Keratinocyte (primary cell): Measurements from ENCODE around the gene ANKAR. TPM values are rescaled to one million over a fixed set of nuclear protein-coding genes. Genes with fewer than 3 reads are reported as not detected.

Experiments used
- DNase-seq: peaks from one replicate; pipeline ENCODE4 v3.0.0-alpha.2; 2011; ENCODE audit warnings: low read depth, missing footprints, low spot score
- FAIRE-seq: peaks from 2 replicates; lab custom pipeline; 2011; peaks lifted over from hg19 to GRCh38; lab: Jason Lieb, UNC
- H2AFZ ChIP-seq: 2 replicates; pipeline ENCODE4 v1.6.0; 2012; ENCODE audit warnings: low read length, control low read depth, inconsistent platforms; ENCODE audit not compliant: control insufficient read depth
- H3K27ac ChIP-seq: 2 replicates; pipeline ENCODE4 v1.5.1; 2011; ENCODE audit warnings: low read length; ENCODE audit not compliant: control insufficient read depth, insufficient read depth
- H3K27me3 ChIP-seq: 3 replicates; pipeline ENCODE4 v1.6.0; 2011; ENCODE audit warnings: low read length; ENCODE audit not compliant: control insufficient read depth, insufficient read depth; ENCODE audit errors: extremely low read depth
- H3K36me3 ChIP-seq, 2 experiments: 2 replicates in 1 of 2; 3 replicates in 1 of 2; pipeline ENCODE4 v1.5.1; 2011; ENCODE audit warnings: low read length in 2 of 2, mild to moderate bottlenecking in 1 of 2; ENCODE audit not compliant: control insufficient read depth in 2 of 2, insufficient read depth in 2 of 2; ENCODE audit errors: extremely low read depth in 1 of 2
- H3K4me1 ChIP-seq: 3 replicates; pipeline ENCODE4 v1.5.1; 2011; ENCODE audit warnings: low read length; ENCODE audit not compliant: control insufficient read depth, insufficient read depth; ENCODE audit errors: extremely low read depth
- H3K4me2 ChIP-seq: 3 replicates; pipeline ENCODE4 v1.6.0; 2011; ENCODE audit warnings: low read depth, low read length; ENCODE audit not compliant: control insufficient read depth, insufficient read depth; ENCODE audit errors: extremely low read depth
- H3K4me3 ChIP-seq, 3 experiments: fragments of 200-600 bp in 1 of 3; sonication (generic) in 1 of 3; 2 replicates in 2 of 3; 3 replicates in 1 of 3; pipeline ENCODE4 v1.5.1; 2011 to 2016; ENCODE audit warnings: low read length in 3 of 3, mild to moderate bottlenecking in 3 of 3, control low read depth in 2 of 3, inconsistent platforms in 1 of 3, low read depth in 1 of 3, mixed read lengths in 1 of 3, mixed run types in 1 of 3, moderate library complexity in 1 of 3; ENCODE audit not compliant: control insufficient read depth in 2 of 3, insufficient read depth in 2 of 3; ENCODE audit errors: extremely low read depth in 1 of 3
- H3K79me2 ChIP-seq: 2 replicates; pipeline ENCODE4 v1.6.0; 2012; ENCODE audit warnings: low read length; ENCODE audit not compliant: control insufficient read depth, insufficient read depth
- H3K9ac ChIP-seq: 3 replicates; pipeline ENCODE4 v1.6.0; 2011; ENCODE audit warnings: low read length; ENCODE audit not compliant: control insufficient read depth, insufficient read depth; ENCODE audit errors: extremely low read depth
- H3K9me1 ChIP-seq: 3 replicates; pipeline ENCODE4 v1.6.0; 2011; ENCODE audit warnings: low read length; ENCODE audit not compliant: control insufficient read depth, insufficient read depth; ENCODE audit errors: extremely low read depth
- H3K9me3 ChIP-seq: 2 replicates; pipeline ENCODE4 v1.5.1; 2012; ENCODE audit warnings: low read depth, low read length; ENCODE audit not compliant: control insufficient read depth
- H4K20me1 ChIP-seq: 3 replicates; pipeline ENCODE4 v1.6.0; 2011; ENCODE audit warnings: low read length; ENCODE audit not compliant: control insufficient read depth, insufficient read depth; ENCODE audit errors: extremely low read depth
- EZH2 ChIP-seq: IDR thresholded peaks from one replicate; pipeline ENCODE4 v1.6.1; 2012; ENCODE audit warnings: inconsistent platforms, mild to moderate bottlenecking, low read length, moderate library complexity
- dilution Hi-C: fragments of 300-500 bp; cut with MboI; formaldehyde crosslinking; loops from one replicate; pipeline ENCODE4 v1.7.0; 2020; ENCODE audit warnings: low sequenced_read_pairs; ENCODE audit not compliant: extremely low pct_ligation_motif_present
- polyA plus RNA-seq, 5 experiments: library from polyadenylated mRNA; depleted of rRNA in 3 of 5; stranded (reverse) in 3 of 5; stranded (forward) in 1 of 5; unstranded in 1 of 5; fragments of >200 nt; gene quantifications; 1 replicate in 1 of 5; 2 replicates in 3 of 5; 3 replicates in 1 of 5; pipeline versions ENCODE4 v1.2.1 to v1.2.3, GENCODE V29; 2011 to 2012; ENCODE audit warnings: missing spikeins in 2 of 5, low read depth in 1 of 5, low replicate concordance in 1 of 5
- TF ChIP-seq, protein P1 (sequence below), 3 experiments: IDR thresholded peaks in 1 of 3; conservative IDR thresholded peaks in 1 of 3; optimal IDR thresholded peaks in 1 of 3; 2 replicates in 2 of 3; 3 replicates in 1 of 3; pipeline versions ENCODE3 to v1.5.1; 2011; ENCODE audit warnings: low read length in 3 of 3, mild to moderate bottlenecking in 3 of 3, moderate library complexity in 2 of 3, control low read depth in 1 of 3, inconsistent platforms in 1 of 3; ENCODE audit not compliant: insufficient read depth in 2 of 3; ENCODE audit errors: extremely low read depth in 1 of 3

Gene ANKAR
- polyA plus RNA-seq, 1 donor (not counting 4 experiments of a cell fraction or from before 2014, with no cell fraction given) = 1.6 TPM

DNA sequence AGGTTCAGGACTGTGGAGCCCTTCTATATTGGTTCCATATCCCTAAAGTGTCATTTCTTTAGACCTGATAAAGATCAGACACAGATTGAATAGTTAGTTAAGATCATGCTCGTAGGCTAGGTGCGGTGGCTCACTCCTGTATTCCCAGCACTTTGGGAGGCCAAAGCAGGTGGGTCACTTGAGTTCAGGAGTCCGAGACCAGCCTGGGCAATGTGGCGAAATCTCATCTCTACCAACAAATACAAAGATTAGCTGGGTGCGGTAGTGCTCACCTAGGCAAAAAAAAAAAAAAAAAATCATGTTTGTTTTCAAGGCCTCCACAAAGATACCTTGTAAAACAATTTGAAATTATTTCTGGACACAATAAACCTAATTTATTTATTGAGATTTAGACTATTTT lies 4.6 kb upstream of the ANKAR start:
- H3K79me2 ChIP-seq = no peaks in the 10 kb centered on the region
- H3K36me3 ChIP-seq = peaks cover 10 to 16% of the 10 kb centered on the region in 2 experiments
- H3K9ac ChIP-seq = no peak overlapping the region
- no peaks in the 10 kb centered on the region for H3K27me3 ChIP-seq
- no peaks in the 10 kb centered on the region for H3K9me1 ChIP-seq
- no peak overlapping the region for H2AFZ ChIP-seq
- FAIRE-seq (no peak), DNase-seq (no peak)
- H3K4me3 ChIP-seq = no peak overlapping the region
- peaks cover 9% of the 10 kb centered on the region for H3K4me1 ChIP-seq
- no peaks in the 10 kb centered on the region for H3K9me3 ChIP-seq
- TF ChIP-seq EZH2 = no peak
- TF ChIP-seq, protein P1, sequence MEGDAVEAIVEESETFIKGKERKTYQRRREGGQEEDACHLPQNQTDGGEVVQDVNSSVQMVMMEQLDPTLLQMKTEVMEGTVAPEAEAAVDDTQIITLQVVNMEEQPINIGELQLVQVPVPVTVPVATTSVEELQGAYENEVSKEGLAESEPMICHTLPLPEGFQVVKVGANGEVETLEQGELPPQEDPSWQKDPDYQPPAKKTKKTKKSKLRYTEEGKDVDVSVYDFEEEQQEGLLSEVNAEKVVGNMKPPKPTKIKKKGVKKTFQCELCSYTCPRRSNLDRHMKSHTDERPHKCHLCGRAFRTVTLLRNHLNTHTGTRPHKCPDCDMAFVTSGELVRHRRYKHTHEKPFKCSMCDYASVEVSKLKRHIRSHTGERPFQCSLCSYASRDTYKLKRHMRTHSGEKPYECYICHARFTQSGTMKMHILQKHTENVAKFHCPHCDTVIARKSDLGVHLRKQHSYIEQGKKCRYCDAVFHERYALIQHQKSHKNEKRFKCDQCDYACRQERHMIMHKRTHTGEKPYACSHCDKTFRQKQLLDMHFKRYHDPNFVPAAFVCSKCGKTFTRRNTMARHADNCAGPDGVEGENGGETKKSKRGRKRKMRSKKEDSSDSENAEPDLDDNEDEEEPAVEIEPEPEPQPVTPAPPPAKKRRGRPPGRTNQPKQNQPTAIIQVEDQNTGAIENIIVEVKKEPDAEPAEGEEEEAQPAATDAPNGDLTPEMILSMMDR (optimal IDR thresholded peaks at IDR 0.05 in 1 of 3, IDR thresholded peaks at IDR 0.05 in 1 of 3, conservative IDR thresholded peaks at IDR 0.05 in 1 of 3; ENCODE audit: extremely low read depth in 1 of 3, insufficient read depth in 2 of 3, low read length in 3 of 3) = no peak
- H3K27ac ChIP-seq = no peak overlapping the region
- no peaks in the 10 kb centered on the region for H4K20me1 ChIP-seq
- no peak overlapping the region for H3K4me2 ChIP-seq
- dilution Hi-C loops = no loop called here

DNA sequence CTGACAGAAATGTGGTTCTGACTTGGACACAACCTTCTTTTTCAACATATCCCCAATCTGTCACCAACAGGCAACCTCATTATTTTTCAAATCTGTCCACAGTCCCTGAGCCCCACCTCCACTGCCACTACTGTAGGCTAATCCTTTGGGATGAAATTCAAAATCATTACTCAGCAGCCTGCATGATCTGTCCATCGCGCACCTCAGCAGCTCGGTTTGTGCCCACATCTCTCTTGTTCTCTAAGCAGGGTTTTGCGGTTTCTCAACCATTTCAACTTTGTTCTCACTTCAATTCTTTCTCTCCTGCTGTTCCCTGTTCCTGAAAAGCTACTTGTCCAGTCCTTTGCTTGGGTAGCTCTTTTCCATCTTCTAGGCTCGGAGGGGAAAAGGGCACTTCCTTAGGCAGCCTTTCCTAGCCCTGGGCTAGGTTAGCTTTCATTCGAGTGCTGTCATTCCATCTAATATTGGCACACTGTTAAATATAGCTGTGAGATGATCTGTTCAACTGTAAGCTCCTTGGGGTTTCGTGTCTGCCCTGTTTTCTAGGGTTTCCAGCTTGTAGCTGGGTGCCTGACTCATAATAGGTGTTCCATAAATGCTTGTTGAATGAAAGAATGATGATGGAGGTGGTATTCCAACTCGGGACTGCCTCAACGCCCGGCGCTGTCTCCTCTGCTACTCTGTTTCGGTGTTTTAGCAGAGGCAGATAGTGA lies 653 bp upstream of the ANKAR start:
- no peak for DNase-seq
- dilution Hi-C loops = no loop called here

More for the DNA sequence above, 653 bp upstream of the ANKAR start:
- TF ChIP-seq, protein P1 (optimal IDR thresholded peaks at IDR 0.05 in 1 of 3, IDR thresholded peaks at IDR 0.05 in 1 of 3, conservative IDR thresholded peaks at IDR 0.05 in 1 of 3; ENCODE audit: extremely low read depth in 1 of 3, insufficient read depth in 2 of 3, low read length in 3 of 3) = no peak
- TF ChIP-seq EZH2 = no peak
- Histone ChIP-seq H3K9ac (peak overlapping the region; percentile 94), H3K4me3 (peak overlapping the region; percentile 66 to 93 (median 78)), H3K27me3 (no peaks in the 10 kb centered on the region), H3K4me1 (peaks cover 11% of the 10 kb centered on the region), H3K4me2 (peak overlapping the region; percentile 99), H3K9me3 (no peaks in the 10 kb centered on the region), H4K20me1 (no peaks in the 10 kb centered on the region), H2AFZ (peak overlapping the region; percentile 100), H3K36me3 (peaks cover 4 to 8% of the 10 kb centered on the region in 2 experiments), H3K9me1 (no peaks in the 10 kb centered on the region), H3K79me2 (no peaks in the 10 kb centered on the region), H3K27ac (peak overlapping the region; percentile 85)
- FAIRE-seq = no peak
